KOPT-K1 (cell line): ENCODE measurements around the gene BTRC.

Experiments used
- H3K27ac ChIP-seq: fragments of 200-600 bp; sonication (generic); 2 replicates; pipeline ENCODE4 v1.5.1; 2016; ENCODE audit warnings: antibody characterized with exemption, mild to moderate bottlenecking, low read depth, low read length; ENCODE audit not compliant: poor library complexity, severe bottlenecking
- H3K36me3 ChIP-seq: fragments of 200-600 bp; sonication (generic); 2 replicates; pipeline ENCODE4 v1.5.1; 2017; ENCODE audit warnings: antibody characterized with exemption, mild to moderate bottlenecking, low read length, moderate library complexity; ENCODE audit not compliant: insufficient read depth
- H3K9me3 ChIP-seq: fragments of 200-600 bp; sonication (generic); 2 replicates; pipeline ENCODE4 v1.5.1; 2017; ENCODE audit warnings: antibody characterized with exemption, low read length, mild to moderate bottlenecking; ENCODE audit not compliant: insufficient read depth, poor library complexity, severe bottlenecking

Gene BTRC

GRCh38 chr10:101572785-101573184 is 218.8 kb downstream of the BTRC start:
- no peaks in the 10 kb centered on the region for H3K9me3 ChIP-seq
- H3K27ac ChIP-seq: no peak overlapping the region
- H3K36me3 ChIP-seq: no peaks in the 10 kb centered on the region

GRCh38 chr10:101573885-101574753 is 220.2 kb downstream of the BTRC start:
- Histone ChIP-seq H3K36me3 (no peaks in the 10 kb centered on the region), H3K27ac (no peak overlapping the region), H3K9me3 (no peaks in the 10 kb centered on the region)

- Histone ChIP-seq H3K27ac (no peak overlapping the region), H3K9me3 (no peaks in the 10 kb centered on the region), H3K36me3 (no peaks in the 10 kb centered on the region)
Observed at GRCh38 chr10:101575091-101575490, 221.1 kb downstream of the BTRC start.

GRCh38 chr10:101575580-101576210 is 221.7 kb downstream of the BTRC start:
- Histone ChIP-seq H3K27ac (no peak overlapping the region), H3K36me3 (no peaks in the 10 kb centered on the region), H3K9me3 (no peaks in the 10 kb centered on the region)

- no peak overlapping the region for H3K27ac ChIP-seq
- no peaks in the 10 kb centered on the region for H3K9me3 ChIP-seq
Observed at GRCh38 chr10:101576211-101576863, 222.4 kb downstream of the BTRC start.

GRCh38 chr10:101577121-101577871 is 223.3 kb downstream of the BTRC start:
- Histone ChIP-seq H3K9me3 (no peaks in the 10 kb centered on the region), H3K36me3 (no peaks in the 10 kb centered on the region), H3K27ac (no peak overlapping the region)

More at GRCh38 chr10:101576211-101576863, 222.4 kb downstream of the BTRC start:
- H3K36me3 ChIP-seq: no peaks in the 10 kb centered on the region

- no peaks in the 10 kb centered on the region for H3K9me3 ChIP-seq
- no peak overlapping the region for H3K27ac ChIP-seq
- H3K36me3 ChIP-seq: no peaks in the 10 kb centered on the region
Observed at GRCh38 chr10:101578192-101578591, 224.2 kb downstream of the BTRC start.

- no peaks in the 10 kb centered on the region for H3K36me3 ChIP-seq
- no peak overlapping the region for H3K27ac ChIP-seq
- no peaks in the 10 kb centered on the region for H3K9me3 ChIP-seq
Observed at GRCh38 chr10:101578803-101579515, 225.0 kb downstream of the BTRC start.

GRCh38 chr10:101579516-101579870 is 225.5 kb downstream of the BTRC start:
- no peaks in the 10 kb centered on the region for H3K36me3 ChIP-seq
- H3K27ac ChIP-seq: no peak overlapping the region
- H3K9me3 ChIP-seq: no peaks in the 10 kb centered on the region

GRCh38 chr10:101580486-101581399 is 226.8 kb downstream of the BTRC start:
- Histone ChIP-seq H3K9me3 (no peaks in the 10 kb centered on the region), H3K36me3 (no peaks in the 10 kb centered on the region), H3K27ac (no peak overlapping the region)

- no peaks in the 10 kb centered on the region for H3K9me3 ChIP-seq
- H3K27ac ChIP-seq: no peak overlapping the region
- H3K36me3 ChIP-seq: no peaks in the 10 kb centered on the region
Observed at GRCh38 chr10:101585841-101586240, 231.9 kb downstream of the BTRC start.

- no peaks in the 10 kb centered on the region for H3K9me3 ChIP-seq
- no peaks in the 10 kb centered on the region for H3K36me3 ChIP-seq
- no peak within 1 kb of the TSS for H3K27ac ChIP-seq
Observed at GRCh38 chr10:101587725-101588653, 234.0 kb downstream of the BTRC start, which contains the start of the genes DPCD and POLL. Gene DPCD (plus strand): TSS chr10:101588321. CDS start chr10:101588337, 16 bp downstream. Gene POLL (minus strand): TSS chr10:101588257. CDS start chr10:101587360, 897 bp downstream.

- Histone ChIP-seq H3K9me3 (no peaks in the 10 kb centered on the region), H3K27ac (no peak overlapping the region), H3K36me3 (no peaks in the 10 kb centered on the region)
Observed at GRCh38 chr10:101588879-101589278, 234.9 kb downstream of the BTRC start.
